ENCODE data around the gene CEACAM18.
"Not testable (repeated sequence)": the region's sequence is repeated elsewhere in the genome, so short reads cannot be mapped to it uniquely, and the experiment has no call there.

Gene CEACAM18

DNA sequence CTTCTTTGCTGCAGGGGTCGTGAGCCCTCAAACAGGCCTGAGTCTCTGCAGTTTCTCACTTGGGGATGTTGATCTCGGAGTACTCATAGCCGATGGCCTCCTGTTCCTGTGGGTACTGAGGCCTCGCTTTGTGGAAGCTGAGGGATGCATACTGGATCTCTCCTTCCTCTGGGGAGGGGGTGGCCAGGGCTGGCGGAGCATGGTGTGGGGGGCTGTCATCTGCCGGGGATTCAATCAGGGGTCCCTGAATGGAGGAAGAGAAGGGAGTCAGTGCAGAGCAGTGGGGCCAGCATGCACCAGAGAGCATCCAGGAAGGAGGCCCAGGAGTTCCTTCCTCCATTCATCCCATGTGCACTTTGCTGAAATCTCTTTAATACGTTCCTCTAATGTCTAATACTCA is 13.2 kb downstream of the CEACAM18 start:
- no peak overlapping the region for H3K4me3 ChIP-seq (ENCODE audit: low read depth, low read length)
- DNase-seq (ENCODE audit: low read depth): no peak

DNA sequence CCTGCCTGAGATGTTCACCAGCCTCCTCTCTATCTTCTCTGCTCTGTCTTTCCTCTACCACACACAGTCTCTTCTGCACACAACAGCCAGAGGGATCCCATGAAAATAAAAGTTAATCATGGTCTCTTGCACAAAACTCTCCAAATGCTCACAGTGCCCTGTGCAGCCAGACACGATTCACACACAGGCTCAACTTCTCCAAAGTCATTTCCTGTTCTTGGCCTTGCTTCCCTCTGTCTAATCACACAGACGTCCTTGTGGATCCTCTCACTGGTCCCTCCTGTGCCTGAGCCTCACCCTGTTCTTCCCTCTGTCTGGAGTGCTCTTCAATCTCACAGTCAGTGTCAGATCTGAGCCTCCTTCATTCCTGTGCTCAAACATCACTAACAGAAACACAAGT is 15.4 kb downstream of the CEACAM18 start:
- TF ChIP-seq, protein P1, sequence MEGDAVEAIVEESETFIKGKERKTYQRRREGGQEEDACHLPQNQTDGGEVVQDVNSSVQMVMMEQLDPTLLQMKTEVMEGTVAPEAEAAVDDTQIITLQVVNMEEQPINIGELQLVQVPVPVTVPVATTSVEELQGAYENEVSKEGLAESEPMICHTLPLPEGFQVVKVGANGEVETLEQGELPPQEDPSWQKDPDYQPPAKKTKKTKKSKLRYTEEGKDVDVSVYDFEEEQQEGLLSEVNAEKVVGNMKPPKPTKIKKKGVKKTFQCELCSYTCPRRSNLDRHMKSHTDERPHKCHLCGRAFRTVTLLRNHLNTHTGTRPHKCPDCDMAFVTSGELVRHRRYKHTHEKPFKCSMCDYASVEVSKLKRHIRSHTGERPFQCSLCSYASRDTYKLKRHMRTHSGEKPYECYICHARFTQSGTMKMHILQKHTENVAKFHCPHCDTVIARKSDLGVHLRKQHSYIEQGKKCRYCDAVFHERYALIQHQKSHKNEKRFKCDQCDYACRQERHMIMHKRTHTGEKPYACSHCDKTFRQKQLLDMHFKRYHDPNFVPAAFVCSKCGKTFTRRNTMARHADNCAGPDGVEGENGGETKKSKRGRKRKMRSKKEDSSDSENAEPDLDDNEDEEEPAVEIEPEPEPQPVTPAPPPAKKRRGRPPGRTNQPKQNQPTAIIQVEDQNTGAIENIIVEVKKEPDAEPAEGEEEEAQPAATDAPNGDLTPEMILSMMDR (IDR thresholded peaks at IDR 0.05; ENCODE audit: insufficient read depth, low read depth, low read length, missing control alignments): no peak
- H3K4me3 ChIP-seq (ENCODE audit: low read depth, low read length): no peak overlapping the region
- no peak for DNase-seq (ENCODE audit: low read depth)

More for the DNA sequence above, 13.2 kb downstream of the CEACAM18 start:
- TF ChIP-seq, protein P1 (IDR thresholded peaks at IDR 0.05; ENCODE audit: insufficient read depth, low read depth, low read length, missing control alignments): no peak

DNA sequence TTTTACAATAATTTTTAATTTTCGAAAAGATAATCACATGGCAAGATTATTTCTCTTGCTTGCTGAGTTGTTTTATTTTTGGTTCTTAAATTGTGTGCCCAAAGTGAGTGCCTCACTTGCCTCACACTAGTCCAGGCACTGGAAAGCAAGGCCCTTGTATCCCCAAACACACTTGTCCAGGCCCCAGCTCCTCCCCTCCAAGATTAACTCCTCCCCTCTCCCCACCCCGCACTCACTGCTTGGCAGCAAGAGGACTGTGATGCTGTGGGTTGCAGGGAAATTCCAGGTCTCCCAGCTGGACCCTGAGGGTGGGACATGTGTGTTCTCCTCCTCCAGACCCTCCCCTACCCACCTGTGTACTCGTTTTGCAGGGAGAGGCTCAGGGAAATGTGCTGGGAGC is 19.3 kb downstream of the CEACAM18 start:
- no peak overlapping the region for H3K4me3 ChIP-seq (ENCODE audit: low read depth, low read length)
- DNase-seq (ENCODE audit: low read depth): no peak
- TF ChIP-seq, protein P1 (IDR thresholded peaks at IDR 0.05; ENCODE audit: insufficient read depth, low read depth, low read length, missing control alignments): no peak

DNA sequence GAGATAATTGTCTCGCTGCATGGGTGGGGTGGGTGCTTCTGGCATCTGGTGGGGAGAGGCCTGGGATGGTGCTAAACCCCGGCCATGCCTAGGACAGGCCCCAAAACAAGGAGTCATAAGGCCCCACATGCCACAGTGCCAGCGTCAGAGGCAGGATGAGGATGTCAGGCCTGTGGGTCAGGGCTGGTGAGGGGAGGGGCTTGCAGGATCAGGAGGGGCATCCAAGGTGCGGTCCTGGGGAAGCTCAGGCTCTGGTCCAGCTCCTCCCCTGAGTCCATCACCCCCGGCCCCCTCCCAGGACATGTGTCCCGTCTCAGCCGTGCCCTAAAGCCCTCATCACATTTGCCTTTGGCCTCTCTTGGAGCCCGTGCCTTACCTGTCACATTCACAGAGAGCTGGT is 22.6 kb downstream of the CEACAM18 start:
- H3K4me3 ChIP-seq (ENCODE audit: low read depth, low read length); DNase-seq (ENCODE audit: low read depth): not testable (repeated sequence)

DNA sequence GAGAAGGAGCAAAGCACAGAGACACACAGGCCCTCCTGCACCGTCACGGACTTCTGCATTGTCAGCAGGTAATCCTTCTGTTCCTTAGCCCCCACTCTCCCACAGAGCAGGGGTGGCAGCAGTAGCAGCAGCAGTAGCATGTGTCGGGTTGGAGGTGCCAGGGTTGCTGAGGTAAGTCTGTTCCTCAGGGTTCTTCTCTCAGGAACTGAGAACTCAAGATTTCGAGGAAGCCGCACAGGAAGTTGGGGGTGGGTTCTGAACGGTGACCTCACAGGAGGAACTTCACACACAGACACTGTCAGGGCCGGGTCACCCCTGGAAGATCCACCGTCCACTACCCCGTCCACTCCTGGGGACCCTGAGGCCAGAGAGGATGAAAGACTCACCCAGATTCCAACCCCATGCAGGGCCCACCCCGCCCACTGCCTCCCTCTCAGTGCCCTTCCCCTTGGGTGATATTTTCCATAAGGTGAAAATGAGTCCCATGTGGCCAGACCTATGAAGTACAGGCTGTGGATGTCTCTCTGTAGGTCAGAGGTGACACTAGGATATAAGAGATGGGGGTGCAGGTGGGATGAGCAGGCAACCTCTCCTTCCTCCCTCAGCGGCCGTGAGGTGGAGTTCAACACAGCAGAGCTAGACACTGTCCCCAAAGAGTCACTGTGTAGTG is 23.4 kb downstream of the CEACAM18 start, which contains the start of gene SIGLEC12:
SIGLEC12 (minus strand) TSS at position 207 of the 670 bp plus-strand sequence; CDS start at position 140, 67 bp downstream.
- TF ChIP-seq, protein P1 (IDR thresholded peaks at IDR 0.05; ENCODE audit: insufficient read depth, low read depth, low read length, missing control alignments): no peak
- DNase-seq (ENCODE audit: low read depth): peak; percentile 9
- no peak within 1 kb of the TSS for H3K4me3 ChIP-seq (ENCODE audit: low read depth, low read length)

DNA sequence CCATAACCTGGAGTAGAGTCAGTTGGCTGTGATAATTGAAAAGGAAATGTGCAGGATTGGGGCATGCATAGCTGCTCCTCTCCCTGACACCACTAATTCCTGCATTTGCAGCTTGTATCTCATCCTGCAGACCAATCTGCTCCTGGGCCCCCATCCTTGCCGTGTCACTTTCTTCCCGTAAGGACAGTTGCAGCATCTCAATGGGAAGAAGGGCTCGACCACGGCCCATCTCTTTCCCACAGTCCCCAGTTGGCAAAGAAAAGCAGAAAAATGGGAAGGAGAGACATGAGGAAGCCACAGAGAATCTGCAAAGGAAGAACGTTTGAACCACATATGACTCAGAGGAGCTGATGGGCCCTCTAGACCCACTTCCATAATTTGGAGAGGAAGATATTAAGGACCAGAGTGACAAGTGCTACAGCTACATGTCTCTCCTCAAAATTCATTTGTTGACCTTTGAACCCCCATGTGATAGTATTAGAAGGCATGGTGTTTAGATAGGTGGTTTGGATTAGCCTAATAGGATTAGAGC is 25.0 kb downstream of the CEACAM18 start:
- TF ChIP-seq, protein P1 (IDR thresholded peaks at IDR 0.05; ENCODE audit: insufficient read depth, low read depth, low read length, missing control alignments): no peak

DNA sequence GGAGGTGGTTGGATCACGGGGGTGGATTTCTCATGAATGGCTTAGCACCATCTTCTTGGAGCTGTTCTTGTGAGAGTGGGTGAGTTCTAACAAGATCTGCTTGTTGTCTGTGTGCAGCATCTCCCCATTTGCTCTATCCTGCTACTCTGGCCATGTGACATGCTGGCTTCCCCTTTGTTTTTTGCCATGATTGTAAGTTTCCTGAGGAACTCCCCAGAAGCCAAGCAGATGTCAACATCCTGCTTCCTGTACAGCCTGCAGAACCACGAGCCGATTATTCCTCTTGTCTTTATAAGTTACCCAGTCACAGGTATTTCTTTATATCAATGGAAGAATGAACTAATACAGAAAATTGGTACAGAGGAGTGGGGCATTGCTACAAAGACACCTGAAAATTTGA is 25.6 kb downstream of the CEACAM18 start:
- TF ChIP-seq, protein P1 (IDR thresholded peaks at IDR 0.05; ENCODE audit: insufficient read depth, low read depth, low read length, missing control alignments): no peak
- DNase-seq (ENCODE audit: low read depth): no peak
- no peak overlapping the region for H3K4me3 ChIP-seq (ENCODE audit: low read depth, low read length)

More for the DNA sequence above, 25.0 kb downstream of the CEACAM18 start:
- DNase-seq (ENCODE audit: low read depth): no peak
- no peak overlapping the region for H3K4me3 ChIP-seq (ENCODE audit: low read depth, low read length)
